NCI-H82 treated with DMSO at 0.1 percent for 48 hours (cell line): ENCODE results near the gene TPTE.
"Not testable (repeated sequence)": the region's sequence is repeated elsewhere in the genome, so short reads cannot be mapped to it uniquely, and the experiment has no call there.

Experiments
- DNase-seq: peaks from one replicate; lab custom pipeline; 2025; ENCODE audit not compliant: unreplicated experiment; lab: John Stamatoyannopoulos, UW

The TPTE gene

GRCh38 chr21:10616535-10616934, 95.2 kb downstream of the TPTE start:
- no peak for DNase-seq

GRCh38 chr21:10617133-10617752, 95.9 kb downstream of the TPTE start:
- not testable (repeated sequence) for DNase-seq

DNA sequence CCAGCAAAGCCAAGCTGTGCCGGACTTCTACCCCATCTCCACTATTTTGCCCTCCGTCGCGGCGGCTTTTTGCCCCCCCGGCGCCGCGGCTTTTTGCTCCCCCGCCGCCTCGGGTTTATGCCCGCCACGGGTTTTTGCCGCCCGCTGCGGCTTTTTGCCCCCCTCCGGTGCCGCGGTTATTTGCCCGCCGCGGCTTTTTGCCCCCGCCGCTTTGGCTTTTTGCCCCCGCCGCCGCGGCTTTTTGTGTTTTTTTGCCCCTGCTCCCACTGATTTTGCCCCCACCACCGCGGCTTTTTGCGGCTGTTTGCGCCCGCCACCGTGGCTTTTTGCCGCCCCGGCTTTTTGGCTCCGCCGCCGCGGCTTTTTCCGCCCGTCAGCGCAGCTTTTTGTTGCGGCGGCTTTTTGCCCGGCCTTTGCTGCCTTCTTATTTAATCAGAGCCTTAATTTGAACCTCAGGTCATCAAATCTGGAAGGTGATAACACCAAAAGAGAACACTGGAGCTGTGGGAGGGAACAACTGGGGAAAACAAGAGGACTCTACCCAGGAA, 106.0 kb downstream of the TPTE start:
- no peak for DNase-seq

- DNase-seq: not testable (repeated sequence)
Measured at GRCh38 chr21:10629239-10629638, 107.9 kb downstream of the TPTE start.

- DNase-seq: not testable (repeated sequence)
Measured at GRCh38 chr21:10630829-10631228, 109.4 kb downstream of the TPTE start.

GRCh38 chr21:10631316-10631715, 109.9 kb downstream of the TPTE start:
- DNase-seq: not testable (repeated sequence)

DNA sequence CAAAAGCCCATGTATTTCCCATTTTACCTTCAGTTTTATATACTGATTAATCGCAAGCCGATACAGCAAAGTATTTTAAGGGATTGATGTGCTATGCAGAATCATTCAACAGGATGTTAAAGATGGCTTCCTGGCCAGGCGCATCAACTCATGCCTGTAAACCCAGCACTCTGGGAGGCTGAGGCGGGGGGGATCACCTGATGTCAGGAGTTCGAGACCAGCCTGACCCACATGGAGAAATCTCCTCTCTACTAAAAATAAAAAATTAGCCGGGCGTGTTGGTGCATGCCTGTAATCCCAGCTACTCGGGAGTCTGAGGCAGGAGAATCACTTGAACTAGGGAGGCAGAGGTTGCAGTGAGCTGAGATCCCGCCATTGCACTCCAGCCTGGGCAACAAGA, 116.8 kb downstream of the TPTE start:
- DNase-seq: not testable (repeated sequence)

- no peak for DNase-seq
Measured at GRCh38 chr21:10639123-10639522, 117.7 kb downstream of the TPTE start.

DNA sequence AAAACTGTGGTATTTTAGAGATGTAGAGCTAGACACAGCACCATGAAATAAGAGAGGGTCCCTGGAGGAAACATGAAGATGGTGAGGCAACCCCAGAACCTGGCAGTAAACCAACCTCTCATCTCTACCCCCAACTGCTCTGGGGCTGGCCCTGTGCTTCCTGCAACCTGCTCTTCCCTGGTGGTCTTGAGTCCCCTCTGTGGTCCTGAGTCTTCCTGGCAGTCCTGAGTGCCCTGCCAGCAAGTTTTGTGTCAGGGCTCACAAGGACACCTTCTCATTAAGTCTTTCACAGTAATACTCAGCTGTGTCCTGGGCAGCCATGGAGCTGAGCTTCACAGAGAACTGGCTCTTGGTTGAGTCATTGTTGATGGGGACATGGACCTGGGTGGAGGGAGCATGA, 118.4 kb downstream of the TPTE start:
- not testable (repeated sequence) for DNase-seq

GRCh38 chr21:10640446-10640845, 119.1 kb downstream of the TPTE start:
- DNase-seq: no peak

- DNase-seq: no peak
Measured at GRCh38 chr21:10641107-10641506, 119.7 kb downstream of the TPTE start.

- DNase-seq: not testable (repeated sequence)
Measured at GRCh38 chr21:10645667-10646066, 124.3 kb downstream of the TPTE start.

- not testable (repeated sequence) for DNase-seq
Measured at GRCh38 chr21:10649350-10650149, 128.2 kb downstream of the TPTE start.

- not testable (repeated sequence) for DNase-seq
Measured at GRCh38 chr21:10650297-10650696, 128.9 kb downstream of the TPTE start.
